IMR-90 (cell line): ENCODE results near the gene EPHB1.

ENCODE experiments used
- CEBPB ChIP-seq: IDR thresholded peaks from 2 replicates; pipeline ENCODE4 v1.6.1; 2012; ENCODE audit warnings: low read depth, low read length, improper control_type of control experiment
- MAFK ChIP-seq: IDR thresholded peaks from 2 replicates; pipeline ENCODE4 v1.6.1; 2012; ENCODE audit warnings: low read depth, low read length, improper control_type of control experiment
- MXI1 ChIP-seq: IDR thresholded peaks from 2 replicates; pipeline ENCODE4 v1.6.1; 2012; ENCODE audit warnings: low read depth, mild to moderate bottlenecking, low read length, moderate library complexity, borderline replicate concordance
- POLR2A ChIP-seq: IDR thresholded peaks from 2 replicates; pipeline ENCODE4 v1.6.1; 2012; ENCODE audit warnings: mild to moderate bottlenecking, low read depth, low read length
- RAD21 ChIP-seq: IDR thresholded peaks from 2 replicates; pipeline ENCODE4 v1.6.1; 2012; ENCODE audit warnings: low read length, improper control_type of control experiment
- TF ChIP-seq, protein P1 (sequence below): conservative IDR thresholded peaks from 2 replicates; pipeline ENCODE4 v1.5.1; 2012; ENCODE audit warnings: mild to moderate bottlenecking, low read depth, low read length, improper control_type of control experiment
- TF ChIP-seq, protein P2 (sequence below): fragments of 150-350 bp; IDR thresholded peaks from 2 replicates; pipeline ENCODE4 v1.6.1; 2017; ENCODE audit warnings: mild to moderate bottlenecking, antibody characterized with exemption, low read length, low read depth

DNA sequence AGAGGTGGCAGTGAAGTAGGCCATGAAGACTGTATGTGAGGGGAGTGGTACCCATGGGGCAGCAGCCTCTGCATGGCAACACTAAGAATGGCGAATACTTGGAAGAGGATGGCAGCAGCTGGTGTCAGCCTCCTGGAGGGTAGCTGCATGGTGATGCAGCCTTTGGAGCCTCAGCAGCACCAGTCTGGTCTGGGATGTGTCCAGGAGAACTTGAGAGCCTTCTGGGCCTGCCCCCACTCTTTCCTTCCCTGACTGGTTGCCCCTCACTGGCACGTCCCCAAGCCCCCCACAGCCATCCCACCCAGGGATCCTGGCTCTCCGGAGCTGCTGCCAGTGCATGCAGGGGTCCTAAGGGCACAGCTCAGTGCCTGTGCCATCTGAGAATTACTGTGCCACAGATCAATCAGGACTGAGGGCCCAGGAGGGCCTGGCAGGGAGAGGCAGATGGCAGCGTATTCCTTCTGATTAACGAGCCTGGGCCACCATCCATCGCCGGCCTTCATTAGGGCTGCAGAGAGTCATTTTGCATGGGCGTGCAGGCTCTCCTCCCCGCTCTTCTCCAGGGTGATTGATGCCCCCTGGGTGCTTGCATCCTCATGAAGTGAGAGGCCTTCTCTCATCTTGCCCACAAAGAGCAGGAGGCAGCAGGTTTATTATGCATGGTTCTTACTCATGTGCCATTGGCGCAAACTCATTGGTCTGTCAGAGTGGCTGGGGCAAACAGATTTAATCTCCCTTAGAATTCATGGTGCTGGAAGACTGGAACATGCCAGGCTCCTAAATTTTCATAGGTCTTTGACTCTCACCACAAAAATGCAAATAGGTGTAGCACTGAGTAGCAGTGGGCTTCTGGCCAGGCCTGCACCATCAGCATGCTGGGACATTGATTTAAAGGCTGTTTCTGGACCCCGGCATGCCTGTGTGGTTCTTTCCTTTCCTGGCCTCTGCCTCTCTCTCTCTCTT is 116.8 kb downstream of the EPHB1 start:
- TF ChIP-seq POLR2A, result no peak
- TF ChIP-seq RAD21, result no peak
- TF ChIP-seq, protein P1, sequence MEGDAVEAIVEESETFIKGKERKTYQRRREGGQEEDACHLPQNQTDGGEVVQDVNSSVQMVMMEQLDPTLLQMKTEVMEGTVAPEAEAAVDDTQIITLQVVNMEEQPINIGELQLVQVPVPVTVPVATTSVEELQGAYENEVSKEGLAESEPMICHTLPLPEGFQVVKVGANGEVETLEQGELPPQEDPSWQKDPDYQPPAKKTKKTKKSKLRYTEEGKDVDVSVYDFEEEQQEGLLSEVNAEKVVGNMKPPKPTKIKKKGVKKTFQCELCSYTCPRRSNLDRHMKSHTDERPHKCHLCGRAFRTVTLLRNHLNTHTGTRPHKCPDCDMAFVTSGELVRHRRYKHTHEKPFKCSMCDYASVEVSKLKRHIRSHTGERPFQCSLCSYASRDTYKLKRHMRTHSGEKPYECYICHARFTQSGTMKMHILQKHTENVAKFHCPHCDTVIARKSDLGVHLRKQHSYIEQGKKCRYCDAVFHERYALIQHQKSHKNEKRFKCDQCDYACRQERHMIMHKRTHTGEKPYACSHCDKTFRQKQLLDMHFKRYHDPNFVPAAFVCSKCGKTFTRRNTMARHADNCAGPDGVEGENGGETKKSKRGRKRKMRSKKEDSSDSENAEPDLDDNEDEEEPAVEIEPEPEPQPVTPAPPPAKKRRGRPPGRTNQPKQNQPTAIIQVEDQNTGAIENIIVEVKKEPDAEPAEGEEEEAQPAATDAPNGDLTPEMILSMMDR, result no peak
- TF ChIP-seq, protein P2, sequence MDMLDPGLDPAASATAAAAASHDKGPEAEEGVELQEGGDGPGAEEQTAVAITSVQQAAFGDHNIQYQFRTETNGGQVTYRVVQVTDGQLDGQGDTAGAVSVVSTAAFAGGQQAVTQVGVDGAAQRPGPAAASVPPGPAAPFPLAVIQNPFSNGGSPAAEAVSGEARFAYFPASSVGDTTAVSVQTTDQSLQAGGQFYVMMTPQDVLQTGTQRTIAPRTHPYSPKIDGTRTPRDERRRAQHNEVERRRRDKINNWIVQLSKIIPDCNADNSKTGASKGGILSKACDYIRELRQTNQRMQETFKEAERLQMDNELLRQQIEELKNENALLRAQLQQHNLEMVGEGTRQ, result no peak
- no peak for TF ChIP-seq MAFK
- no peak for TF ChIP-seq MXI1
- TF ChIP-seq CEBPB, result no peak
